GM18505 (cell line): ENCODE data around the gene KRTAP10-9.
"Not testable (repeated sequence)": the region's sequence is repeated elsewhere in the genome, so short reads cannot be mapped to it uniquely, and the experiment has no call there.

Source experiments
- ATAC-seq: cut with Tn5 transposase; IDR thresholded peaks from one replicate; pipeline ENCODE4 v1.9.1; 2021; ENCODE audit not compliant: unreplicated experiment
- POLR2A ChIP-seq: IDR thresholded peaks from 4 replicates; pipeline ENCODE4 v1.6.1; 2011; ENCODE audit warnings: borderline replicate concordance; ENCODE audit not compliant: insufficient read depth, insufficient read length; ENCODE audit errors: extremely low read depth

The KRTAP10-9 gene

GRCh38 chr21:44658913-44659595 is 32.2 kb downstream of the KRTAP10-9 start:
- TF ChIP-seq POLR2A = no peak
- no peak for ATAC-seq

GRCh38 chr21:44661567-44661966 is 34.7 kb downstream of the KRTAP10-9 start:
- ATAC-seq = not testable (repeated sequence)

GRCh38 chr21:44664691-44665090 is 37.8 kb downstream of the KRTAP10-9 start:
- no peak for TF ChIP-seq POLR2A
- no peak for ATAC-seq

GRCh38 chr21:44666401-44667320 is 39.8 kb downstream of the KRTAP10-9 start, which contains the start of gene KRTAP12-2:
KRTAP12-2 (minus strand) TSS chr21:44666927; CDS start chr21:44666886, 41 bp downstream.
- ATAC-seq = no peak

GRCh38 chr21:44667612-44668011 is 40.7 kb downstream of the KRTAP10-9 start:
- no peak for TF ChIP-seq POLR2A
- ATAC-seq = no peak

More at GRCh38 chr21:44666401-44667320, 39.8 kb downstream of the KRTAP10-9 start, which contains the start of gene KRTAP12-2:
- TF ChIP-seq POLR2A = no peak

- no peak for TF ChIP-seq POLR2A
- ATAC-seq = no peak
Observed at GRCh38 chr21:44670642-44671432, 43.9 kb downstream of the KRTAP10-9 start.

- TF ChIP-seq POLR2A = no peak
- ATAC-seq = no peak
Observed at GRCh38 chr21:44671911-44672310, 45.0 kb downstream of the KRTAP10-9 start.

GRCh38 chr21:44677881-44678280 is 51.0 kb downstream of the KRTAP10-9 start:
- TF ChIP-seq POLR2A = no peak
- ATAC-seq = no peak
